Uterus (tissue), 2 donors: ENCODE results near the gene KMT2C.
"Not testable (repeated sequence)": the region's sequence is repeated elsewhere in the genome, so short reads cannot be mapped to it uniquely, and the experiment has no call there.

Experiments used
- POLR2A ChIP-seq, 2 donors: fragments of 450-650 bp; IDR thresholded peaks; one replicate each; pipeline ENCODE4 v1.6.1; 2016; ENCODE audit warnings: antibody characterized with exemption in 2 of 2, mild to moderate bottlenecking in 1 of 2, moderate library complexity in 1 of 2
- TF ChIP-seq, protein P1 (sequence below), 4 experiments: fragments of 200-600 bp in 2 of 4; fragments of 450-650 bp in 2 of 4; sonication (generic) in 2 of 4; IDR thresholded peaks; one replicate each; pipeline ENCODE4 v1.5.1; 2016 to 2019; ENCODE audit warnings: antibody characterized with exemption in 4 of 4, mild to moderate bottlenecking in 2 of 4, moderate library complexity in 1 of 4

DNA sequence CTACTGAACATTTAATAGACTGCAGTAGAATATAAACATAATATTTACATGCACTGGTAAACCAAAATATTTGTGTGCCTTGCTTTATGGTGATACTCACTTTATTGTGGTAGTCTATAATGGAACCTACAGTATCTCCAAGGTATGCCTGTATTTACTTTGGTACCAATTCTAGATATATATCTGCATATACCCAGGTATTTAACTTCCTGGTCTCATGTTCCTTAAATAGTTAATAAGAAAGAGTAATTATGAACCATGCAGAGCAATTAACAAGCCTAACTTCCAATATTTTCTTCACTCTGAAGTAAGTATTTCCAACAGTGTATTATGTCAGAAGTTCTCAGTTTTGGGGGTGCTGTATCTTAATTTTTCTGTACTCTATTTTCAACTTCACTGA, 57.3 kb downstream of the KMT2C start:
- TF ChIP-seq, protein P1, sequence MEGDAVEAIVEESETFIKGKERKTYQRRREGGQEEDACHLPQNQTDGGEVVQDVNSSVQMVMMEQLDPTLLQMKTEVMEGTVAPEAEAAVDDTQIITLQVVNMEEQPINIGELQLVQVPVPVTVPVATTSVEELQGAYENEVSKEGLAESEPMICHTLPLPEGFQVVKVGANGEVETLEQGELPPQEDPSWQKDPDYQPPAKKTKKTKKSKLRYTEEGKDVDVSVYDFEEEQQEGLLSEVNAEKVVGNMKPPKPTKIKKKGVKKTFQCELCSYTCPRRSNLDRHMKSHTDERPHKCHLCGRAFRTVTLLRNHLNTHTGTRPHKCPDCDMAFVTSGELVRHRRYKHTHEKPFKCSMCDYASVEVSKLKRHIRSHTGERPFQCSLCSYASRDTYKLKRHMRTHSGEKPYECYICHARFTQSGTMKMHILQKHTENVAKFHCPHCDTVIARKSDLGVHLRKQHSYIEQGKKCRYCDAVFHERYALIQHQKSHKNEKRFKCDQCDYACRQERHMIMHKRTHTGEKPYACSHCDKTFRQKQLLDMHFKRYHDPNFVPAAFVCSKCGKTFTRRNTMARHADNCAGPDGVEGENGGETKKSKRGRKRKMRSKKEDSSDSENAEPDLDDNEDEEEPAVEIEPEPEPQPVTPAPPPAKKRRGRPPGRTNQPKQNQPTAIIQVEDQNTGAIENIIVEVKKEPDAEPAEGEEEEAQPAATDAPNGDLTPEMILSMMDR (IDR thresholded peaks at IDR 0.05): not testable (repeated sequence)
- not testable (repeated sequence) for TF ChIP-seq POLR2A (IDR thresholded peaks at IDR 0.05)
